Dendritic cell treated with granulocyte-macrophage colony-stimulating factor and Interleukin-4, amounts not matched to agents 40 ng/mL and 50 ng/mL, for 4 days (primary cell): ENCODE measurements around the gene AURKAIP1.
"Not testable (repeated sequence)": the region's sequence is repeated elsewhere in the genome, so short reads cannot be mapped to it uniquely, and the experiment has no call there.

Source experiments
- H3K27ac Mint-ChIP-seq: one replicate; pipeline ENCODE4 v1.8.0; 2022; ENCODE audit warnings: mild to moderate bottlenecking, mixed read lengths
- H3K27me3 Mint-ChIP-seq: one replicate; pipeline ENCODE4 v1.8.0; 2022; ENCODE audit warnings: mild to moderate bottlenecking, mixed read lengths
- H3K36me3 Mint-ChIP-seq: one replicate; pipeline ENCODE4 v1.8.0; 2022; ENCODE audit warnings: low read depth, mixed read lengths
- H3K4me1 Mint-ChIP-seq: one replicate; pipeline ENCODE4 v1.8.0; 2022; ENCODE audit warnings: low read depth, mixed read lengths
- H3K4me3 Mint-ChIP-seq: one replicate; pipeline ENCODE4 v1.8.0; 2022; ENCODE audit warnings: mild to moderate bottlenecking, moderate library complexity, mixed read lengths
- H3K9me3 Mint-ChIP-seq: one replicate; pipeline ENCODE4 v1.8.0; 2022; ENCODE audit warnings: mixed read lengths
- intact Hi-C: fragments of 100-400 bp; cut with micrococcal nuclease; formaldehyde crosslinking; loops from one replicate; pipeline ENCODE4 v1.15.0; 2022

The AURKAIP1 gene

DNA sequence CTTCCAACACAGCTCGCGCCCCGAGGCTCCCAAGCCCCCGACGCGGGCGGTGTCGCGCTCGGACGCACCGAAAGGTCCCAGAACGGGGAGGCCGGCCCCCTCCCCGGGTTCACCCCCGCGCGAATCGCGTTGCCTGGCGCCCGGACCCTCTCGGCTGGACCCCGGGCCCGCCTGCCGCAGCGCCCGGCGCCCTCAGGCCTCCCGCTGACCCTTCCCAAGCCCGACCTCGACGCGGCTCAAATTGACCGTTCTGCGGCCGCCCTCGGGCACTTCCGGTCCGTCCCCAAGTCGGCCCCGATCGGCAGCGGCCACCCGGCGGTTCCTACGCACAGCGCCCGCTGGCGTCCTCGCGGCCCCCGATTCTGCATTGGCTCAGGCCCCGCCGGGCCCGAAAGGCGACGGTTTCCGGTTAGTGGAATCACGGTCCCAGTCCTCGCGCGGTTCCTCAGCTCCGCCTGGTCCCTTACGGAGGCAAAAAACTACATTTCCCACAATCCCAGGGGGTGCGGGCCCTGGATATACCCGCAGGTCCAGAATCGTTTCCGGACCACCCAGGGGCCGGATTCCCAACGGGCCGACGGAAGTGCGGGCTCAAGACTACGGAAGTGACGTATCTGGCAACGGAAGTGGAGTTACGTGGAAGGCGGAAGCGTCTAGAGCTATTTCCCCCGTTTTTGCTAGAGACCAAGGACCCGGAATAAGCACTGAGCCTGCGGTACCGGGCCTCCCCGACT, at the start of gene AURKAIP1:
Gene AURKAIP1 (minus strand): TSS at position 279 of the 734 bp plus-strand sequence. CDS start 451 bp downstream, outside the sequence.
- H3K36me3 Mint-ChIP-seq = peaks cover 27% of the 10 kb centered on the region
- H3K27ac Mint-ChIP-seq = peak within 1 kb of the TSS; percentile 93
- H3K4me3 Mint-ChIP-seq = peak within 1 kb of the TSS; percentile 82
- no peaks in the 10 kb centered on the region for H3K9me3 Mint-ChIP-seq
- intact Hi-C loops = loop anchor here (1.0 kb wide), 1 partner anchor 24 kb away; the partner anchor contains the start of gene CCNL2
- no peaks in the 10 kb centered on the region for H3K27me3 Mint-ChIP-seq
- peaks cover 28% of the 10 kb centered on the region for H3K4me1 Mint-ChIP-seq

DNA sequence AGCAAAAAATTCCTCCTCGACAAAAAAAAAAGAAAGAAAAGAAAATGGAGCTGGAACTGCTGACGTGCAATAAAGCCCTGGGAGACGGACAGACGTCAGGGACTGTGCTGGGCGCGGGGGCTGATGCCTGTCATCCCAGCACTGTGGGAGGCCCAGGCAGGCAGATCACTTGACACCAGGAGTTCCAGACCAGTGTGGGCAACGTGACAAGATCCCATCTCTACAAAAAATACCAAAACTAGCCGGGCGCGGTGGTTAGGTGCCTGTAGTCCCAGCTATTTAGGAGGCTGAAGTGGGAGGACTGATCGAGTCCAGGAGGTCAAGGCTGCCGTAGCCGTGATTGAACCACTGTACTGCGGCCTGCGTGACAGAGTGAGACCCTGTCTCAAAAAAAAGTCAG, 49.7 kb upstream of the AURKAIP1 start:
- H3K4me3 Mint-ChIP-seq = no peak overlapping the region
- peaks cover 71% of the 10 kb centered on the region for H3K27me3 Mint-ChIP-seq

DNA sequence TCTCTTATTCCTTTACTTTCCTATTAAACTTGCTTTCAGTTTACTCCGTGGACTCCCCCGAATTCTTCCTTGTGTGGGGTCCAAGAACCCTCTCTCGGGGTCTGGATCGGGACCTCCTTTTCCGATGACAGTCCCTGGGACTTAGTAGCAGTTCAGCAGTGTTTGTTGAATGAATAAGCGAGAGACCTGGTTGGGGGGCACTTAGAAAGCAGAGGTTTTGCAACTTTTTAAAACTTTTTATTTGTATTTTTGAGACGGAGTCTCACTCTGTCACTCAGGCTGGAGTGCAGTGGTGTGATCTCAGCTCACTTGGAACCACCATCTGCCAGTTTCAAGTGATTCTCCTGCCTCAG, 48.2 kb upstream of the AURKAIP1 start:
- peaks cover 66% of the 10 kb centered on the region for H3K27me3 Mint-ChIP-seq
- intact Hi-C loops = no loop called here
- H3K27ac Mint-ChIP-seq = no peak overlapping the region

More for the DNA sequence above, 49.7 kb upstream of the AURKAIP1 start:
- Mint-ChIP-seq H3K9me3 (no peaks in the 10 kb centered on the region), H3K36me3 (no peaks in the 10 kb centered on the region), H3K27ac (no peak overlapping the region), H3K4me1 (peaks cover 5% of the 10 kb centered on the region)
- intact Hi-C loops = no loop called here

DNA sequence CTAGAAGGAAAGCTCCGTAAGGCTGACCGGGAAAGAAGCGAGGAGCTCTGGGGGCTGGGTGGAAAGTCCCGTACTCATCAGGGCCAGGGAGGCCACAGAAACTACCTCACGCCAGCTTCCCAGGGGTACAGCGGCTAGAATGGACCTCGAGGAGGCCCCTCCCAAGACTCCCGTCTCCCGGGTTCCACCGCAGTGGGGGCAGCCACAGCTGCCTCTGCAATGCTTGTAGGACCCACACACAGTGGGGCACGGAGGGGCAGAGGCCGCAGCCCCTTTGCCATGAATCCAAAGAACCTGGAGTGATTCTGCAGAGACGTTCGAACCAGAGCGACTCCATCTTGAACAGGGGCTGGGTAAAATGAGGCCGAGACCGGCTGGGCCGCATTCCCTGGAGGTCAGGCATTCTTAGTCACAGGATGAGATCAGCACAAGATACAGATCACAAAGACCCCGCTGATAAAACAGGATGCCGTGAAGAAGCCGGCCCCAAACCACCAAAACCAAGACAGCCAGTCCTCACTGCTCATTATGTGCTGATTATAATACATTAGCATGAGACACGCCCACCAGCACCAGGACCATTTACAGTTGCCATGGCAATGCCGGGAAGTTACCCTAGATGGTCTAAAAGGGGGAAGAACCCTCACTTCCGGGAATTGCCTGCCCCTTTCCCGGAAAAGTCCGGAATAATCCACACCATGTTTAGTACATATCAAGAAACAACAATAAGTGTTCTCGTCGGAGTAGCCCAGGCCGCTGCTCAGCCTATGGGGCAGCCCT, 47.6 kb upstream of the AURKAIP1 start:
- Mint-ChIP-seq H3K27ac (no peak overlapping the region), H3K4me1 (peaks cover 5% of the 10 kb centered on the region), H3K4me3 (no peak overlapping the region), H3K9me3 (no peaks in the 10 kb centered on the region), H3K36me3 (no peaks in the 10 kb centered on the region), H3K27me3 (peaks cover 66% of the 10 kb centered on the region)
- intact Hi-C loops = no loop called here

More for the DNA sequence above, 48.2 kb upstream of the AURKAIP1 start:
- no peaks in the 10 kb centered on the region for H3K9me3 Mint-ChIP-seq
- no peak overlapping the region for H3K4me3 Mint-ChIP-seq
- H3K36me3 Mint-ChIP-seq = no peaks in the 10 kb centered on the region
- peaks cover 5% of the 10 kb centered on the region for H3K4me1 Mint-ChIP-seq

DNA sequence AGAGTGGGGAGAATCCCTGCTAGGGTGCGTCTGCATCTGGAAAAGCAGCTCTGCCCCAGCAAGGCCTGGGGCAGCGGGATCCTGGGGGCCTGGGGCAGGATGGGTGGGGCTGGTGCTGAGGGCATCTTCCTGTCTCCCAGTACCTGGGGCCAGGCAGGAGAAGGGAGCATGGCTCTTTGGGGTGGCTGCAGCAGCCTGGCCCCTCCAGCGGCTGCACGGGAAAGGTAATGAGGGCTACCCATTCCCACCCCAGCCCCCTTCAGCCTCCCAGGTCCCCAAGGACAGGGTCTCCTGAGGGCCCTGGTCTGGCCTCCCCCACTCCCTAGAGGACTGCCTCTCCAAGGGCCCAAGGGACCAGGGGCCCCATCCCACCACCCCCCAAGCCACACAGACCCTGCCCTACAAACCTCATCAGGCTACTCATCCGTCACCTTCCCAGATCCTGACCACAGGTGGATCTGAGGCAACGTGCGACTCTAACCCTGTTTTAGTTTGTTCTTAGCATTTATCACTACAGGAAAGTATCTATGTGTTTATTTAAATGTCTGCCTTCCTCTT, 47.0 kb upstream of the AURKAIP1 start:
- intact Hi-C loops = no loop called here
- H3K4me3 Mint-ChIP-seq = no peak overlapping the region

DNA sequence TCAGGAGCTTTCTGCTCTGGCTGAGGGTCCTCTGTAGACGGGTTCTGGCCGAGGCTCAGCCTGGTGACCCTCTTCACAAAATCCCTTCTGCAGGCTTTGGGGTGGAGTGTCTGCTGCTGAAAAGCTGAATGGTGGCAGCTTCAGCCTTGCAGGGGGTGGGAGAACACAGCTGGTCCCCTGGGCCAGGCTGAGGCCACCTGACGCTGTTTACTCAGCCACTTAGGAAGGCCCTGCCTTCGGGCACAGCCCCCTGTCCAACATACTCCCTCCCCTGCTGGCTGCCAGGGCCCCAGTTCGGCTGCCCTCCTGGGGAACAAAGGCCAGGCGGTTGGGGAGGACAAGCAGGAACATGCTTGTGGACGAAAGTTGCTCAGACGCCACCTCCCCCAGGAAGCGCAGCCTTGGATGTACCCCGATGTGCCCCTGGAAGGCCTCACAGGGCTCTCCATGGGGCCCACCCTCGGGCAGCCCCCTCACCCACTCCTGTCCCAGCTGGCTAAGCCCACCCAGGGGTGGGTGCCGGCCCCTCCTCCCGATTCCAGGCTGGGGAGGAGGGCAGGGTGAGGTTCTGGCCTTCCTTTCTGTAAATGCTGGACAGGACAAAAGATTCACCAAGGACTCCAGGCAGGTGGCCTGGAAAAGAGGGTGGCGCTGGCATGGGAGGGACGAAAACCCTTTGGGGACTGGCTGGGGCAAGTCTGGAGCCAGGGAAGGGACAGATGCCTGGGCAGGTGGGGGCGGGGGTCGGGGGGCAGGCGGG, 46.3 kb upstream of the AURKAIP1 start, which contains the start of gene ANKRD65:
Gene ANKRD65 (minus strand): TSS at position 130 of the 760 bp plus-strand sequence. CDS start 271 bp downstream, outside the sequence.
- Mint-ChIP-seq H3K4me3 (peak within 1 kb of the TSS; percentile 27), H3K27me3 (peaks cover 56% of the 10 kb centered on the region), H3K9me3 (no peaks in the 10 kb centered on the region), H3K36me3 (no peaks in the 10 kb centered on the region), H3K4me1 (peaks cover 5% of the 10 kb centered on the region), H3K27ac (peak within 1 kb of the TSS; percentile 24)
- intact Hi-C loops = no loop called here

More for the DNA sequence above, 47.0 kb upstream of the AURKAIP1 start:
- H3K9me3 Mint-ChIP-seq = no peaks in the 10 kb centered on the region
- H3K27ac Mint-ChIP-seq = no peak overlapping the region
- H3K36me3 Mint-ChIP-seq = no peaks in the 10 kb centered on the region
- peaks cover 63% of the 10 kb centered on the region for H3K27me3 Mint-ChIP-seq
- H3K4me1 Mint-ChIP-seq = peaks cover 5% of the 10 kb centered on the region

DNA sequence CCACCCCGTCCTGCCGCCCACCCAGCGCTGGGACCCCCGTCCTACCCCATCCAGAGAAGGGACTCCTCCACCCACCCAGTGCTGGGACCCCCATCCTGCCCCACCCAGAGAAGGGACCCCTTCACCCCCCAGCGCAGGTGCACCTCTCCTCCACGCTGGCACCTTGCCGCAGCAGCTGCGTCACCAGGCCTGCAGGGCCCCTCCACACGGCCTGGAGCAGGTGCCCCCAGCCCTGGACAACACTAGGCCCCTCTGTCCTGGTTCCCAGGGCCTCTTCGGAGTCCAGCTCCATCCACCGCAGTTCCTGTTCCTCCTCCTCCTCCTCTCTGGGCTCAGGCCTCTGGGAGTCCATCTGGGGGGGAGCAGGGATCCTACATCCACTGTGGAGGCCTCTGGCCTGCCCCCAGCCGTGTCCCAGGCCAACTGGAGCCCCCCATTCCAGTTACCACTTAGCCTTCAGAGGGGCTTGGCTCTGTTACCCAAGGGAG, 45.7 kb upstream of the AURKAIP1 start:
- H3K36me3 Mint-ChIP-seq = no peaks in the 10 kb centered on the region
- no peaks in the 10 kb centered on the region for H3K9me3 Mint-ChIP-seq
- H3K27me3 Mint-ChIP-seq = peaks cover 51% of the 10 kb centered on the region
- H3K4me3 Mint-ChIP-seq = peak overlapping the region; percentile 27
- H3K4me1 Mint-ChIP-seq = peaks cover 5% of the 10 kb centered on the region
- peak overlapping the region; percentile 24 for H3K27ac Mint-ChIP-seq
- intact Hi-C loops = no loop called here

DNA sequence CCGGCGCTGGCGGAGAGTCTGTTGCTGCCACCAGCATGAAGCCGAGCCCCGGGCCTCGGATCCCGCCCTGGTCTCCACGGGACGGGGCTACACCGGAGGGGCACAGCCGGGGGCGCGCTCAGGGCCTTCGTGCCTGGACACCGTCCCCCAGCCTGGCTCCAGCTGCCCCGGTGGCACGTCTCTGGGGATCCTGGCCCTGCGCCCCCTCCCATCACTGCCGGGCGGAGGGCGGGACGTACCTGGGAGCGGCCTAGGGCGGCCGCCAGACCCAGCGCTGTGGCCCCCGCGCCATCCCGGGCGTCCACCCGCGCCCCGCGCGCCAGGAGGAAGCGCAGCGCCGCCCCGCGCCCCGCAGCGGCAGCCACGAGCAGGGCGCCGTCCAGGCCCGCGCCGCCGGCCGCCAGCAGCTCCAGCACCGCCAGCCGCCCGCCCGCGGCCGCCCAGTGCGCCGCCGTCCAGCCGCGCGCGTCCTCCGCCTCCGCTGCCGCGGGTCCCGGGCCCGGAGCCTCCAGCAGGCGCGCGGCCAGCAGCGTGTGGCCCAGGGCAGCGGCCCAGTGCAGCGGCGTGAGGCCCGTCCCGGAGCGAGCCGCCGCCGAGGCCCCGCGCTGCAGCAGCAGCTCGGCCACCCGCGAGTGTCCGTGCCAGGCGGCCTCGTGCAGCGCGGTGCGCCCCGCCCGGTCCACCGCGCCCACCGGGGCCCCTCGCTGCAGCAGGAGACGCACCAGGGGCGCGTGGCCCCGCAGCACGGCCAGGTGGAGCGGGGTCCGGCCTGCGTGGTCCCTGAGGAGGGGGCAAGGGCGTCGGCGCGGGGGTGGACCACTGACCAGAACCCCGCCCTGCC, 45.0 kb upstream of the AURKAIP1 start:
- intact Hi-C loops = no loop called here
- Mint-ChIP-seq H3K9me3 (no peaks in the 10 kb centered on the region), H3K27me3 (peaks cover 47% of the 10 kb centered on the region), H3K4me3 (no peak overlapping the region), H3K4me1 (peaks cover 5% of the 10 kb centered on the region), H3K27ac (peak overlapping the region; percentile 24), H3K36me3 (no peaks in the 10 kb centered on the region)

DNA sequence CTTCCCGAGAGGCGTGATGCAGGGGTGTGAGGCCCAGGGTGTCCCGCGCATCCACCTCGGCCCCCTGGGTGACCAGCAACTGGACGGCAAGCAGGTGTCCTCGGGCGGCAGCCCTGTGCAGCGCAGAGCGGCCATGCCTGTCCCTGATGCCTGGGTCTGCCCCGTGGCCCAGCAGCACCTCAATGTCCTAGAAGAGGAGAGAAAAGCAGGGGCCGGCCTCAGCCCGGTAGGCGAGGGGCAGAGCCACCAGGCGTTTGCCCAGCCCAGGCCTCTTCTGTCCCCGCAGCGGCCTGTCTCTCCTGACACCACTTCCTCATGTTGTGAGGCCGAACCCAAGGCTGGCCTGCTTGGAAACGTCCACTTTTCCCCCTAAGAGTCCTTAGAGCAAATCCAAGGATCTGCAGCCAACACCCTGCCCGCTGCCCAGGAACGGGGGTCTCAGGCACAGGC, 44.4 kb upstream of the AURKAIP1 start:
- H3K4me1 Mint-ChIP-seq = peaks cover 5% of the 10 kb centered on the region
- intact Hi-C loops = no loop called here
- no peak overlapping the region for H3K4me3 Mint-ChIP-seq
- no peaks in the 10 kb centered on the region for H3K36me3 Mint-ChIP-seq
- H3K27ac Mint-ChIP-seq = no peak overlapping the region
- H3K9me3 Mint-ChIP-seq = no peaks in the 10 kb centered on the region
- peaks cover 46% of the 10 kb centered on the region for H3K27me3 Mint-ChIP-seq

DNA sequence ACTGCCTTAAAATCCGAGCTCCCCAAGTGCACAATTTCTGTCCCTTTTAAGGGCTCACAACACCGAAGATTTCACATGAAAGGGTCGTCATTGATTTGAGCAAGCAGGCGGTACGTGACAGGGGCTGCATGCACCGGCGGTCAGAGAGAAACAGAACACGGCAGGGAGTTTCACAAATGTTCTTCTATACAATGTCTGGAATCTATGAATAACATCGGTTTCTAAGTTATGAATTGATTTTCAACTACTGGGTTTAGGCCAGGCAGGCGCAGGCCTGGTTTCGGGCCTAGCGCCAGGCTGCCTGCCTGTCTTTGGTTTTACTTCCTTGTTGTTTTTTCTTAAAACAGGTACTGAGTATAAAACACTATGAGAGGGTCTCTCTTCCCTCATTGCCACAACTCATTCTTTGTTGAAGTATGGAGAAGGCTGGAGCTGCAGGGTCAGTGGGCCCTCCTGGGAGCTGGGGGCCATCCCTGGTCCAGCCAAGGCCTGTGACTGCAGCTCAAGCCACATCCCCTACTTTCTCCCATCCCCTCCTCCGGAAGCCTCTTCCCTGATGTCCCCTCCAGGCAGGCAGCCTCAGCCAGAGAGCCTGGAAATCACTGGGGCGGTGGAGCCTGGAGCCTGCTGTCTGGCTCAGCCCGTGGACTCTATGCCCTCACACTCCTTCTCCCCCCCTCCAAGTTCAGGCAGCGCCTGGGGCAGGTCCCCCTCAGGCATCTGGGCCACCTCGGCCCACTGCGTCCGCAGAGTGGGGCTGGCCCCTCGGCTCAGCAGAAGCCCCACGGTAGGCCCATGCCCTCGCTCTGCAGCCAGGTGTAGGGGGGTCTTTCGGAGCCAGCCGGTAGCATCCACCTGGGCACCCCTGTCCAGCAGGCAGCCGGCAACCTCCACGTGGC, 43.7 kb upstream of the AURKAIP1 start:
- intact Hi-C loops = no loop called here
- Mint-ChIP-seq H3K27me3 (peaks cover 44% of the 10 kb centered on the region), H3K36me3 (no peaks in the 10 kb centered on the region), H3K27ac (peak overlapping the region; percentile 4), H3K4me1 (peaks cover 5% of the 10 kb centered on the region), H3K4me3 (no peak overlapping the region), H3K9me3 (no peaks in the 10 kb centered on the region)

DNA sequence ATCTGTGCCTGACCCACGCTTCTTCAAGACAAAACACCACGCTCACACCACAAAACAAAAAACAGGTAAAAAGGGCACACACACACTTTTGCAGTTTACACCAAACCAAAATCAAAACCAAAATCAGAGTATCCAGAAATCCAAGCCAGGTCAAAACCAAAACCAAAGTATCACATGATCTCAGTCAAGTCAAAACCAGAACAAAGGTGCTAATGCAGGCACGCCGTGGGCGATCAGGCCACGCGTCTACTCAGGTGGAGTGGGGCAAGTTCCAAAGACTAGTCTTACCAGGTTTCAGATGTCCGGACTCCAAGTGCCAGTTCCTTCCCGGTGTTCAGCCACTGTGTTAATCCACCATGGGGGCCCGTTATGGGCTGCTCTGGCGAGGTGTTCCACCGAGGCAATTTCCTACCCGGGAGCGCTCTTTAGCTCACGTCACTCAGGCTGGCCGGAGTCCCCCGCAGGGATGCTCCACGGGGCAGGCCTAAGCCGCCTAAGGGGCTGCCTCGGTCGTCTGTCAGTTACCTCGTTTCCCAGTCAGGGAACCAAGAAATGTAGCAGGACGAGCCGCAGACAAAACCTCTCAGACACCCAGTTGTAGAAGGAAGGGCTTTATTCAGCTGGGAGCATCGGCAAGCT, 42.9 kb upstream of the AURKAIP1 start:
- intact Hi-C loops, H3K9me3 Mint-ChIP-seq, H3K4me3 Mint-ChIP-seq, H3K36me3 Mint-ChIP-seq, H3K27ac Mint-ChIP-seq, H3K4me1 Mint-ChIP-seq: not testable (repeated sequence)
- H3K27me3 Mint-ChIP-seq = peaks cover 43% of the 10 kb centered on the region

DNA sequence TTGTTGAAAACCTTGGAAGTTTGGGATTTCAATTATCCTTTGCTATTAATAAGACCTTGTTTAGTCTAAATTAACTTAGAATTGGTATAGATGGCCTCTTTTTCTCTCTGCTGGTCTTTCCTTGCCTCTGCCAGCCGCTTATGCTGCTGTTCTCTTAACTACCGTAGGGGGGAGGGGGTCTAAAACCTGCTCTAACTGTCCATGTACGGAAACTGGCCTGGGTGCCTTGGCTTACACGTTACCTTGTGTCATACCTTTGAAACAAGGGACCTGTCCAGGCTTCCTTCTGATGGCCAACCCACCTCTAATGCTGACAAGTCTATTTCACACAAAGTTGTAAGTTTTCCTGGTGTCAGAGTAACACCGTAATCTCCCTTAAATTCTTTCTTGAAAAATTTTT, 42.4 kb upstream of the AURKAIP1 start:
- intact Hi-C loops, H3K9me3 Mint-ChIP-seq, H3K4me3 Mint-ChIP-seq, H3K4me1 Mint-ChIP-seq, H3K36me3 Mint-ChIP-seq, H3K27ac Mint-ChIP-seq: not testable (repeated sequence)
- peaks cover 37% of the 10 kb centered on the region for H3K27me3 Mint-ChIP-seq
